HCT116 (cell line): ENCODE results near the gene IL31.

Experiments used
- ELF1 ChIP-seq: IDR thresholded peaks from 2 replicates; pipeline ENCODE4 v1.6.1; 2012; ENCODE audit warnings: low read depth, borderline replicate concordance
- EZH2 ChIP-seq: fragments of 200-600 bp; sonication (generic); IDR thresholded peaks from 2 replicates; pipeline ENCODE4 v1.6.1; 2017; ENCODE audit warnings: antibody characterized with exemption, mixed run types
- FOSL1 ChIP-seq: IDR thresholded peaks from 2 replicates; pipeline ENCODE4 v1.6.1; 2012; ENCODE audit warnings: low read depth
- POLR2A ChIP-seq: IDR thresholded peaks from 2 replicates; pipeline ENCODE4 v1.7.0; 2011; ENCODE audit warnings: borderline replicate concordance; ENCODE audit not compliant: insufficient read depth, insufficient read length; ENCODE audit errors: extremely low read depth
- ZFX ChIP-seq: fragments of 450-650 bp; IDR thresholded peaks from 2 replicates; pipeline ENCODE4 v1.6.1; 2017
- ZNF274 ChIP-seq: fragments of 200-500 bp; sonication (Bioruptor generic); IDR thresholded peaks from 2 replicates; pipeline ENCODE4 v1.6.1; 2014; ENCODE audit warnings: mild to moderate bottlenecking, low read depth, low read length, inconsistent platforms
- TF ChIP-seq, protein P1 (sequence below): IDR thresholded peaks from 2 replicates; pipeline ENCODE4 v1.6.1; 2012; ENCODE audit warnings: low read depth
- TF ChIP-seq, protein P2 (sequence below): IDR thresholded peaks from 2 replicates; pipeline ENCODE4 v1.6.1; 2011; ENCODE audit warnings: mild to moderate bottlenecking, low read length, moderate library complexity; ENCODE audit not compliant: insufficient replicate concordance; ENCODE audit errors: extremely low read depth
- TF ChIP-seq, protein P3 (sequence below): IDR thresholded peaks from 2 replicates; pipeline ENCODE4 v1.6.1; 2012

DNA sequence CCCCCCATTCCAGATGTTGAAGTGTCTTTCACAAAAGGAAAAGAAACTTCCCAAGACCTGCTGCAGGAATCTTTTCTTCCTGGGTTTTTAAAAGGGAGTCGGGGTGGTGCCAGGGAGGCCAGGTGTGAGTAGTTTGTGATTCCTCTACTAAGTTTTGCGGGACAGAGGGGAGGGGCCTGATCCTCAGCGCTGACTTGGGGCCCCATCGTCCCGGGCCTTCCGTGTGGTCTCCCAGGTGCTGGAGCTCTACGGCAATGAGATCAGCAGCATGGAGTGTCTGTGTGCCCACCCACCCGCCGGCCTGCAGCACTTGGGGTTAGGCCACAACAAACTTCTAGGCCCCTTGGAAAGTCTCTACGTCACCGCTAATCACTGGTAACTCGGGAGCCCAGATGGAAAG lies 13.4 kb upstream of the IL31 start:
- no peak for TF ChIP-seq POLR2A
- TF ChIP-seq, protein P1, sequence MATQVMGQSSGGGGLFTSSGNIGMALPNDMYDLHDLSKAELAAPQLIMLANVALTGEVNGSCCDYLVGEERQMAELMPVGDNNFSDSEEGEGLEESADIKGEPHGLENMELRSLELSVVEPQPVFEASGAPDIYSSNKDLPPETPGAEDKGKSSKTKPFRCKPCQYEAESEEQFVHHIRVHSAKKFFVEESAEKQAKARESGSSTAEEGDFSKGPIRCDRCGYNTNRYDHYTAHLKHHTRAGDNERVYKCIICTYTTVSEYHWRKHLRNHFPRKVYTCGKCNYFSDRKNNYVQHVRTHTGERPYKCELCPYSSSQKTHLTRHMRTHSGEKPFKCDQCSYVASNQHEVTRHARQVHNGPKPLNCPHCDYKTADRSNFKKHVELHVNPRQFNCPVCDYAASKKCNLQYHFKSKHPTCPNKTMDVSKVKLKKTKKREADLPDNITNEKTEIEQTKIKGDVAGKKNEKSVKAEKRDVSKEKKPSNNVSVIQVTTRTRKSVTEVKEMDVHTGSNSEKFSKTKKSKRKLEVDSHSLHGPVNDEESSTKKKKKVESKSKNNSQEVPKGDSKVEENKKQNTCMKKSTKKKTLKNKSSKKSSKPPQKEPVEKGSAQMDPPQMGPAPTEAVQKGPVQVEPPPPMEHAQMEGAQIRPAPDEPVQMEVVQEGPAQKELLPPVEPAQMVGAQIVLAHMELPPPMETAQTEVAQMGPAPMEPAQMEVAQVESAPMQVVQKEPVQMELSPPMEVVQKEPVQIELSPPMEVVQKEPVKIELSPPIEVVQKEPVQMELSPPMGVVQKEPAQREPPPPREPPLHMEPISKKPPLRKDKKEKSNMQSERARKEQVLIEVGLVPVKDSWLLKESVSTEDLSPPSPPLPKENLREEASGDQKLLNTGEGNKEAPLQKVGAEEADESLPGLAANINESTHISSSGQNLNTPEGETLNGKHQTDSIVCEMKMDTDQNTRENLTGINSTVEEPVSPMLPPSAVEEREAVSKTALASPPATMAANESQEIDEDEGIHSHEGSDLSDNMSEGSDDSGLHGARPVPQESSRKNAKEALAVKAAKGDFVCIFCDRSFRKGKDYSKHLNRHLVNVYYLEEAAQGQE: no peak
- TF ChIP-seq, protein P2, sequence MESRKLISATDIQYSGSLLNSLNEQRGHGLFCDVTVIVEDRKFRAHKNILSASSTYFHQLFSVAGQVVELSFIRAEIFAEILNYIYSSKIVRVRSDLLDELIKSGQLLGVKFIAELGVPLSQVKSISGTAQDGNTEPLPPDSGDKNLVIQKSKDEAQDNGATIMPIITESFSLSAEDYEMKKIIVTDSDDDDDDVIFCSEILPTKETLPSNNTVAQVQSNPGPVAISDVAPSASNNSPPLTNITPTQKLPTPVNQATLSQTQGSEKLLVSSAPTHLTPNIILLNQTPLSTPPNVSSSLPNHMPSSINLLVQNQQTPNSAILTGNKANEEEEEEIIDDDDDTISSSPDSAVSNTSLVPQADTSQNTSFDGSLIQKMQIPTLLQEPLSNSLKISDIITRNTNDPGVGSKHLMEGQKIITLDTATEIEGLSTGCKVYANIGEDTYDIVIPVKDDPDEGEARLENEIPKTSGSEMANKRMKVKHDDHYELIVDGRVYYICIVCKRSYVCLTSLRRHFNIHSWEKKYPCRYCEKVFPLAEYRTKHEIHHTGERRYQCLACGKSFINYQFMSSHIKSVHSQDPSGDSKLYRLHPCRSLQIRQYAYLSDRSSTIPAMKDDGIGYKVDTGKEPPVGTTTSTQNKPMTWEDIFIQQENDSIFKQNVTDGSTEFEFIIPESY: no peak
- TF ChIP-seq ZNF274: no peak
- no peak for TF ChIP-seq ZFX
- no peak for TF ChIP-seq EZH2
- no peak for TF ChIP-seq ELF1
- TF ChIP-seq FOSL1: no peak
- TF ChIP-seq, protein P3, sequence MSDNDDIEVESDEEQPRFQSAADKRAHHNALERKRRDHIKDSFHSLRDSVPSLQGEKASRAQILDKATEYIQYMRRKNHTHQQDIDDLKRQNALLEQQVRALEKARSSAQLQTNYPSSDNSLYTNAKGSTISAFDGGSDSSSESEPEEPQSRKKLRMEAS: no peak
